HEK293 (cell line): ENCODE measurements around the gene CUL1.
A peak's percentile ranks its signal among the peaks of the same experiment; 100 is the strongest.
"Not testable (repeated sequence)": the region's sequence is repeated elsewhere in the genome, so short reads cannot be mapped to it uniquely, and the experiment has no call there.

Source experiments
- CTCF ChIA-PET: fragments of 350-600 bp; formaldehyde crosslinking; extraction: SDS; loops from one replicate; lab custom pipeline; 2021; ENCODE audit warnings: antibody characterized with exemption; lab: Yijun Ruan, JAX
- POLR2A ChIA-PET: fragments of 300-600 bp; formaldehyde crosslinking; extraction: SDS; loops from one replicate; lab custom pipeline; 2020; ENCODE audit warnings: antibody characterized with exemption, inconsistent platforms; lab: Yijun Ruan, JAX
- H3K27ac ChIP-seq: fragments of 200-500 bp; sonication (Bioruptor generic); 2 replicates; pipeline ENCODE4 v1.5.1; 2014; ENCODE audit warnings: low read depth, low read length, control low read depth, inconsistent platforms; ENCODE audit errors: extremely low read depth
- H3K36me3 ChIP-seq, 2 experiments: fragments of 200-500 bp in 1 of 2; sonication (Bioruptor generic) in 1 of 2; 1 replicate in 1 of 2; 2 replicates in 1 of 2; pipeline ENCODE4 v1.5.1; 2014 to 2017; ENCODE audit warnings: inconsistent platforms in 2 of 2, low read length in 2 of 2; ENCODE audit not compliant: control insufficient read depth in 2 of 2, insufficient read depth in 1 of 2
- H3K4me1 ChIP-seq: fragments of 200-500 bp; sonication (Bioruptor generic); 2 replicates; pipeline ENCODE4 v1.5.1; 2014; ENCODE audit warnings: mild to moderate bottlenecking, low read length, inconsistent platforms; ENCODE audit not compliant: control insufficient read depth, insufficient read depth
- H3K4me3 ChIP-seq: 2 replicates; pipeline ENCODE4 v1.5.1; 2011; ENCODE audit warnings: low read depth, mild to moderate bottlenecking, control low read depth, low read length, moderate library complexity
- H3K9me3 ChIP-seq: fragments of 200-500 bp; sonication (Bioruptor generic); 2 replicates; pipeline ENCODE4 v1.5.1; 2014; ENCODE audit warnings: low read depth, low read length, inconsistent platforms; ENCODE audit not compliant: control insufficient read depth, insufficient read depth
- EGR2 ChIP-seq: fragments of 450-650 bp; formaldehyde crosslinking; IDR thresholded peaks from 2 replicates; pipeline ENCODE4 v1.5.1; 2016; ENCODE audit warnings: low read depth, missing biosample characterization, missing genetic modification characterization
- FEZF1 ChIP-seq: fragments of 450-650 bp; formaldehyde crosslinking; IDR thresholded peaks from 2 replicates; pipeline ENCODE4 v1.5.1; 2016; ENCODE audit warnings: missing biosample characterization, missing genetic modification characterization
- GLI2 ChIP-seq: fragments of 450-650 bp; formaldehyde crosslinking; IDR thresholded peaks from 2 replicates; pipeline ENCODE4; 2017; ENCODE audit warnings: missing biosample characterization, missing genetic modification characterization, low read depth, borderline replicate concordance
- GLI4 ChIP-seq: fragments of 450-650 bp; formaldehyde crosslinking; IDR thresholded peaks from 2 replicates; pipeline ENCODE4 v1.5.1; 2016; ENCODE audit warnings: missing biosample characterization, missing genetic modification characterization
- GLIS2 ChIP-seq: fragments of 450-650 bp; formaldehyde crosslinking; IDR thresholded peaks from 2 replicates; pipeline ENCODE4 v1.5.1; 2016; ENCODE audit warnings: missing biosample characterization, missing genetic modification characterization
- KLF9 ChIP-seq: fragments of 450-650 bp; formaldehyde crosslinking; IDR thresholded peaks from 2 replicates; pipeline ENCODE4 v1.5.1; 2016; ENCODE audit warnings: missing biosample characterization, missing genetic modification characterization, low read depth
- OVOL3 ChIP-seq: fragments of 450-650 bp; formaldehyde crosslinking; IDR thresholded peaks from 2 replicates; pipeline ENCODE4 v1.5.1; 2016; ENCODE audit warnings: missing biosample characterization, missing genetic modification characterization
- SCRT1 ChIP-seq: fragments of 450-650 bp; formaldehyde crosslinking; IDR thresholded peaks from 2 replicates; pipeline ENCODE4 v1.5.1; 2016; ENCODE audit warnings: missing biosample characterization, missing genetic modification characterization, borderline replicate concordance
- SCRT2 ChIP-seq: fragments of 450-650 bp; formaldehyde crosslinking; IDR thresholded peaks from 2 replicates; pipeline ENCODE4 v1.5.1; 2016; ENCODE audit warnings: missing biosample characterization, missing genetic modification characterization
- YY1 ChIP-seq: fragments of 450-650 bp; formaldehyde crosslinking; IDR thresholded peaks from 2 replicates; pipeline ENCODE4 v1.5.1; 2018; ENCODE audit warnings: missing biosample characterization, missing genetic modification characterization
- ZBTB1 ChIP-seq: fragments of 450-650 bp; formaldehyde crosslinking; IDR thresholded peaks from 2 replicates; pipeline ENCODE4 v1.5.1; 2016; ENCODE audit warnings: missing biosample characterization, missing genetic modification characterization
- ZEB2 ChIP-seq: fragments of 450-650 bp; formaldehyde crosslinking; IDR thresholded peaks from 2 replicates; pipeline ENCODE4 v1.5.1; 2016; ENCODE audit warnings: missing biosample characterization, missing genetic modification characterization
- ZFP37 ChIP-seq: fragments of 450-650 bp; formaldehyde crosslinking; IDR thresholded peaks from 2 replicates; pipeline ENCODE4 v1.5.1; 2016; ENCODE audit warnings: missing biosample characterization, missing genetic modification characterization
- ZFP69B ChIP-seq: fragments of 450-650 bp; formaldehyde crosslinking; IDR thresholded peaks from 2 replicates; pipeline ENCODE4 v1.5.1; 2016; ENCODE audit warnings: missing biosample characterization, missing genetic modification characterization
- ZNF16 ChIP-seq: fragments of 450-650 bp; formaldehyde crosslinking; IDR thresholded peaks from 2 replicates; pipeline ENCODE4 v1.5.1; 2016; ENCODE audit warnings: low read depth, missing biosample characterization, missing genetic modification characterization
- ZNF174 ChIP-seq: fragments of 450-650 bp; formaldehyde crosslinking; IDR thresholded peaks from 2 replicates; pipeline ENCODE4 v1.5.0; 2017; ENCODE audit warnings: missing biosample characterization, mild to moderate bottlenecking, missing genetic modification characterization
- ZNF214 ChIP-seq: fragments of 450-650 bp; formaldehyde crosslinking; IDR thresholded peaks from 2 replicates; pipeline ENCODE4 v1.5.1; 2017; ENCODE audit warnings: missing biosample characterization, mild to moderate bottlenecking, missing genetic modification characterization, borderline replicate concordance
- ZNF223 ChIP-seq: fragments of 450-650 bp; formaldehyde crosslinking; IDR thresholded peaks from 2 replicates; pipeline ENCODE4 v1.5.1; 2016; ENCODE audit warnings: missing biosample characterization, missing genetic modification characterization
- ZNF335 ChIP-seq: fragments of 450-650 bp; formaldehyde crosslinking; conservative IDR thresholded peaks from 2 replicates; pipeline ENCODE4 v1.5.1; 2016; ENCODE audit warnings: missing biosample characterization, missing genetic modification characterization
- ZNF501 ChIP-seq: fragments of 450-650 bp; formaldehyde crosslinking; IDR thresholded peaks from 2 replicates; pipeline ENCODE4 v1.5.1; 2016; ENCODE audit warnings: missing biosample characterization, missing genetic modification characterization
- ZNF529 ChIP-seq: fragments of 450-650 bp; formaldehyde crosslinking; IDR thresholded peaks from 2 replicates; pipeline ENCODE4 v1.5.1; 2017; ENCODE audit warnings: missing genetic modification characterization, missing biosample characterization; ENCODE audit not compliant: insufficient replicate concordance
- ZNF571 ChIP-seq: fragments of 450-650 bp; formaldehyde crosslinking; IDR thresholded peaks from 2 replicates; pipeline ENCODE4 v1.5.0; 2017; ENCODE audit warnings: missing biosample characterization, missing genetic modification characterization
- ZNF626 ChIP-seq: fragments of 450-650 bp; sonication (Bioruptor Pico); formaldehyde crosslinking; IDR thresholded peaks from 2 replicates; pipeline ENCODE4 v1.5.1; 2018; ENCODE audit warnings: missing biosample characterization, missing genetic modification characterization, inconsistent platforms
- ZNF660 ChIP-seq: fragments of 450-650 bp; IDR thresholded peaks from 2 replicates; pipeline ENCODE4 v1.5.1; 2018; ENCODE audit warnings: missing biosample characterization, mild to moderate bottlenecking, missing genetic modification characterization
- ZNF677 ChIP-seq: fragments of 450-650 bp; IDR thresholded peaks from 2 replicates; pipeline ENCODE4 v1.5.0; 2018; ENCODE audit warnings: missing biosample characterization, mild to moderate bottlenecking, missing genetic modification characterization, moderate library complexity
- ZSCAN16 ChIP-seq: fragments of 450-650 bp; formaldehyde crosslinking; IDR thresholded peaks from 2 replicates; pipeline ENCODE4 v1.5.1; 2016; ENCODE audit warnings: missing biosample characterization, missing genetic modification characterization
- TF ChIP-seq, protein P1 (sequence below): fragments of 450-650 bp; formaldehyde crosslinking; IDR thresholded peaks from 2 replicates; pipeline ENCODE4 v1.5.1; 2016; ENCODE audit warnings: missing biosample characterization, missing genetic modification characterization
- TF ChIP-seq, protein P2 (sequence below): fragments of 450-650 bp; formaldehyde crosslinking; IDR thresholded peaks from 2 replicates; pipeline ENCODE4 v1.5.1; 2017; ENCODE audit warnings: missing biosample characterization, missing genetic modification characterization
- TF ChIP-seq, protein P3 (sequence below): fragments of 450-650 bp; formaldehyde crosslinking; IDR thresholded peaks from 2 replicates; pipeline ENCODE4 v1.5.1; 2016; ENCODE audit warnings: missing biosample characterization, missing genetic modification characterization

CUL1 gene

DNA sequence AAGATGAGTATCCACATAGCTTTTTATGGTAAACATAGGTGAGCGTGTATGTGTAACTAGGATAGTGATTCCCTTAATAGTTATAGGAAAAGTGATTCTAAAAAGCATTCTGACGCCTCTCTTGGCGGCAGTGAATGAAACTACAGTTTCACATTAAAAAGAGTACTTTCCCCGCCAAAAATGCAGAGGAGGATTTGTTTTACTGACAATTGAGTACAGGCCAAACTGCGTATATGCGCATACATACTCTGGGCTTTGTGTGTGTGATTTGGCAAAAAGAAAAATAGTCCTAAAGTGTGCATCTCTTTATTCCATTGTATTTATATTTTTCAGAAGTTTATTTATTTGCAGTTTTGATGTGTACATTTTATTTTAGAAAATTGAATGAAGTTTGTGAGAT lies 10.3 kb downstream of the CUL1 start:
- Histone ChIP-seq H3K4me1 (peaks cover 10% of the 10 kb centered on the region), H3K36me3 (no peaks in the 10 kb centered on the region), H3K27ac (no peak overlapping the region), H3K9me3 (no peaks in the 10 kb centered on the region), H3K4me3 (no peak overlapping the region)
- ChIA-PET POLR2A (no interaction called here), CTCF (interaction anchor here (0.5 to 1.7 kb wide), 5 partner anchors 11 to 207 kb away, joined by 3 to 8 read pairs (median 3); no protein-coding TSS in a partner anchor)
- TF ChIP-seq ZNF223 (no peak), ZNF626 (no peak), GLI2 (tag by site-specific recombination) (no peak), ZNF214 (tag by site-specific recombination) (no peak), YY1 (tag by site-specific recombination) (no peak), ZNF660 (tag by site-specific recombination) (no peak), ZSCAN16 (tag by site-specific recombination) (no peak), EGR2 (no peak), ZFP69B (tag by site-specific recombination) (no peak), ZNF501 (no peak), ZNF571 (no peak), ZNF677 (no peak), OVOL3 (tag by site-specific recombination) (no peak), ZNF16 (tag by site-specific recombination) (no peak), KLF9 (tag by site-specific recombination) (no peak)
- TF ChIP-seq, protein P1, sequence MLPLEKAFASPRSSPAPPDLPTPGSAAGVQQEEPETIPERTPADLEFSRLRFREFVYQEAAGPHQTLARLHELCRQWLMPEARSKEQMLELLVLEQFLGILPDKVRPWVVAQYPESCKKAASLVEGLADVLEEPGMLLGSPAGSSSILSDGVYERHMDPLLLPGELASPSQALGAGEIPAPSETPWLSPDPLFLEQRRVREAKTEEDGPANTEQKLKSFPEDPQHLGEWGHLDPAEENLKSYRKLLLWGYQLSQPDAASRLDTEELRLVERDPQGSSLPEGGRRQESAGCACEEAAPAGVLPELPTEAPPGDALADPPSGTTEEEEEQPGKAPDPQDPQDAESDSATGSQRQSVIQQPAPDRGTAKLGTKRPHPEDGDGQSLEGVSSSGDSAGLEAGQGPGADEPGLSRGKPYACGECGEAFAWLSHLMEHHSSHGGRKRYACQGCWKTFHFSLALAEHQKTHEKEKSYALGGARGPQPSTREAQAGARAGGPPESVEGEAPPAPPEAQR (tag by site-specific recombination): no peak
- TF ChIP-seq, protein P2, sequence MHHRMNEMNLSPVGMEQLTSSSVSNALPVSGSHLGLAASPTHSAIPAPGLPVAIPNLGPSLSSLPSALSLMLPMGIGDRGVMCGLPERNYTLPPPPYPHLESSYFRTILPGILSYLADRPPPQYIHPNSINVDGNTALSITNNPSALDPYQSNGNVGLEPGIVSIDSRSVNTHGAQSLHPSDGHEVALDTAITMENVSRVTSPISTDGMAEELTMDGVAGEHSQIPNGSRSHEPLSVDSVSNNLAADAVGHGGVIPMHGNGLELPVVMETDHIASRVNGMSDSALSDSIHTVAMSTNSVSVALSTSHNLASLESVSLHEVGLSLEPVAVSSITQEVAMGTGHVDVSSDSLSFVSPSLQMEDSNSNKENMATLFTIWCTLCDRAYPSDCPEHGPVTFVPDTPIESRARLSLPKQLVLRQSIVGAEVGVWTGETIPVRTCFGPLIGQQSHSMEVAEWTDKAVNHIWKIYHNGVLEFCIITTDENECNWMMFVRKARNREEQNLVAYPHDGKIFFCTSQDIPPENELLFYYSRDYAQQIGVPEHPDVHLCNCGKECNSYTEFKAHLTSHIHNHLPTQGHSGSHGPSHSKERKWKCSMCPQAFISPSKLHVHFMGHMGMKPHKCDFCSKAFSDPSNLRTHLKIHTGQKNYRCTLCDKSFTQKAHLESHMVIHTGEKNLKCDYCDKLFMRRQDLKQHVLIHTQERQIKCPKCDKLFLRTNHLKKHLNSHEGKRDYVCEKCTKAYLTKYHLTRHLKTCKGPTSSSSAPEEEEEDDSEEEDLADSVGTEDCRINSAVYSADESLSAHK (tag by site-specific recombination): no peak

DNA sequence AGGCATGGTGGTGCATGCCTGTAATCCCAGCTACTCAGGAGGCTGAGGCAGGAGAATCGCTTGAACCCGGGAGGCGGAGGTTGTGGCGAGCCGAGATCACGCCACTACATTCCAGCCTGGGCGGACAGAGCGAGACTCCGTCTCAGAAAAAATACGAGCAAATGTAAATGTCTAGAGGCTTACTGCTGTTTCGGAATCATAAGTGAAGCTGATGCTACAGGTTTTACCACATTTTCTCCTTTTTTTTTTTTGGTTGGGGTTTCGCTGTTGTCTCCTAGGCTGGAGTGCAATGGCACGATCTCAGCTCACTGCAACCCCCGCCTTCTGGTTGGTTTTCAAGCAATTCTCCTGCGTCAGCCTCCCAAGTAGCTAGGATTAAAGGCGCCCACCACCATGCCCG lies 11.7 kb downstream of the CUL1 start:
- H3K27ac ChIP-seq, H3K4me1 ChIP-seq, POLR2A ChIA-PET, H3K9me3 ChIP-seq, CTCF ChIA-PET, H3K36me3 ChIP-seq, H3K4me3 ChIP-seq: not testable (repeated sequence)

DNA sequence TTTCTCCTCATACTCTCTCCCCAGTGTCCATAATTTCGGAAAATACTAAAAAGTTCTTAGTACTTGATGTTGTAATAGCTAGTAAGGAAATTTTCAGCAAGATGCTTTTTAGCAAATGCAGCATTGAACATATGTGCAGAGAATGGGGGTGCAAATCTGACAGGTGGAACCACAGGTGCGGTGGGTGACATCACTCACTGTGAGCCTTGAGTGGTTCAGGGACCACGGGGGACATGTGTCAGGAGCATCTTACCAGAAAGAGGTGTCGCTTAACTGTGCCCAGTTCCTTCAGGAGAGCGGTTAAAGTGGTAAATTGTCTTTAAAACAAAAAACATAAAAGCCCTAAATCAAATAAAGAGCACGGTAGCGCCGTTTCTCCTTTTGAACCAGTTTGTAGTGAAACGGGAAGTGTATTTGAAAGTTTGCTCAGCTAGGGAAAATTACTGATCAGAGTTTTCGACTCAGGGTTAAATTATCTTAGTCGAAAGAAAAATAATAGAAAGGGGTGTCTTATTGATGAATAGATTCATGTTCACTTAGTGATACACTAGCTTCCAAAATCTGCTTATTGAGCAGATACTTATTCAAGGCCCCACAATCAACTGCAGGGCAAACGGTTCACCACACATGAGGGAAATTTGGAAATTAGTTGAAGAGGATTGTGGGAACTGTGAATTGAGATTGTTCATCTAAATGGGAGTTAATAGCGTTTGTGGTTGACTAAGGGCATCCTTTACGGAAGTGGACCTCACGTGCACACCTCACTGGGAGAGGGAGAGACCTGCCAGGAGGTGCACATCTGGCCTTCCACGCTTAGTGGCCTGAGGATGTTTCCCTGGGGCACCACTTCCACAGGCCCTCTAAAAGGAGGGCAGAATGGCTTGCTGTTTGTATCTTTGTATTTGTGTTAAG lies 12.7 kb downstream of the CUL1 start:
- Histone ChIP-seq H3K4me1 (no peaks in the 10 kb centered on the region), H3K27ac (no peak overlapping the region), H3K9me3 (no peaks in the 10 kb centered on the region), H3K36me3 (no peaks in the 10 kb centered on the region), H3K4me3 (no peak overlapping the region)
- POLR2A ChIA-PET: interaction anchor here (1.6 kb wide), 1 partner anchor 13 kb away, joined by 6 read pairs; the partner anchor contains the start of gene CUL1
- CTCF ChIA-PET: interaction anchor here (0.7 to 0.9 kb wide), 2 partner anchors 8 to 11 kb away, joined by 3 to 4 read pairs; no protein-coding TSS in a partner anchor
- TF ChIP-seq GLIS2 (tag by site-specific recombination) (no peak), SCRT1 (peak; percentile 48; the same call in 1 of the 2 replicates), ZNF335 (tag by site-specific recombination) (no peak), ZNF529 (no peak), ZEB2 (no peak), SCRT2 (peak; percentile 89), GLI4 (tag by site-specific recombination) (no peak), ZBTB1 (tag by site-specific recombination) (no peak), ZNF174 (tag by site-specific recombination) (no peak), ZFP37 (tag by site-specific recombination) (no peak), FEZF1 (no peak)
- TF ChIP-seq, protein P3, sequence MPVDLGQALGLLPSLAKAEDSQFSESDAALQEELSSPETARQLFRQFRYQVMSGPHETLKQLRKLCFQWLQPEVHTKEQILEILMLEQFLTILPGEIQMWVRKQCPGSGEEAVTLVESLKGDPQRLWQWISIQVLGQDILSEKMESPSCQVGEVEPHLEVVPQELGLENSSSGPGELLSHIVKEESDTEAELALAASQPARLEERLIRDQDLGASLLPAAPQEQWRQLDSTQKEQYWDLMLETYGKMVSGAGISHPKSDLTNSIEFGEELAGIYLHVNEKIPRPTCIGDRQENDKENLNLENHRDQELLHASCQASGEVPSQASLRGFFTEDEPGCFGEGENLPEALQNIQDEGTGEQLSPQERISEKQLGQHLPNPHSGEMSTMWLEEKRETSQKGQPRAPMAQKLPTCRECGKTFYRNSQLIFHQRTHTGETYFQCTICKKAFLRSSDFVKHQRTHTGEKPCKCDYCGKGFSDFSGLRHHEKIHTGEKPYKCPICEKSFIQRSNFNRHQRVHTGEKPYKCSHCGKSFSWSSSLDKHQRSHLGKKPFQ (tag by site-specific recombination): no peak
